ENCODE data around the gene CLP1. TPM values are rescaled to one million over a fixed set of nuclear protein-coding genes. Genes with fewer than 3 reads are reported as not detected.

The CLP1 gene
- total RNA-seq, 1 donor, result 15.2 TPM

- Histone ChIP-seq H4K20me1 (ENCODE audit: insufficient read depth, low read length) (no peaks in the 10 kb centered on the region), H3K4me3 (ENCODE audit: insufficient read depth, low read length) (no peak overlapping the region), H2AFZ (ENCODE audit: low read length) (no peak overlapping the region), H3K9me3 (ENCODE audit: low read depth, low read length) (no peaks in the 10 kb centered on the region), H3K27me3 (ENCODE audit: insufficient read depth, low read length) (peaks cover 14% of the 10 kb centered on the region), H3K27ac (ENCODE audit: low read depth, low read length) (no peak overlapping the region), H3K4me2 (ENCODE audit: insufficient read depth, low read length) (no peak overlapping the region), H3K36me3 (ENCODE audit: insufficient read depth, low read length) (no peaks in the 10 kb centered on the region), H3K79me2 (ENCODE audit: insufficient read depth, low read length) (no peaks in the 10 kb centered on the region), H3K4me1 (ENCODE audit: insufficient read depth, low read length) (no peaks in the 10 kb centered on the region)
- TF ChIP-seq, protein P1, sequence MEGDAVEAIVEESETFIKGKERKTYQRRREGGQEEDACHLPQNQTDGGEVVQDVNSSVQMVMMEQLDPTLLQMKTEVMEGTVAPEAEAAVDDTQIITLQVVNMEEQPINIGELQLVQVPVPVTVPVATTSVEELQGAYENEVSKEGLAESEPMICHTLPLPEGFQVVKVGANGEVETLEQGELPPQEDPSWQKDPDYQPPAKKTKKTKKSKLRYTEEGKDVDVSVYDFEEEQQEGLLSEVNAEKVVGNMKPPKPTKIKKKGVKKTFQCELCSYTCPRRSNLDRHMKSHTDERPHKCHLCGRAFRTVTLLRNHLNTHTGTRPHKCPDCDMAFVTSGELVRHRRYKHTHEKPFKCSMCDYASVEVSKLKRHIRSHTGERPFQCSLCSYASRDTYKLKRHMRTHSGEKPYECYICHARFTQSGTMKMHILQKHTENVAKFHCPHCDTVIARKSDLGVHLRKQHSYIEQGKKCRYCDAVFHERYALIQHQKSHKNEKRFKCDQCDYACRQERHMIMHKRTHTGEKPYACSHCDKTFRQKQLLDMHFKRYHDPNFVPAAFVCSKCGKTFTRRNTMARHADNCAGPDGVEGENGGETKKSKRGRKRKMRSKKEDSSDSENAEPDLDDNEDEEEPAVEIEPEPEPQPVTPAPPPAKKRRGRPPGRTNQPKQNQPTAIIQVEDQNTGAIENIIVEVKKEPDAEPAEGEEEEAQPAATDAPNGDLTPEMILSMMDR (IDR thresholded peaks at IDR 0.05; ENCODE audit: extremely low read depth, low read depth, low read length), result no peak
- no peak for DNase-seq (ENCODE audit: insufficient read length, low spot score, missing footprints)
These were observed 25.4 kb upstream of the CLP1 start for GRCh38 chr11:57632116-57632515.

- Histone ChIP-seq H3K36me3 (ENCODE audit: insufficient read depth, low read length) (no peaks in the 10 kb centered on the region), H3K27ac (ENCODE audit: low read depth, low read length) (no peak overlapping the region), H3K4me1 (ENCODE audit: insufficient read depth, low read length) (peaks cover 6% of the 10 kb centered on the region), H3K79me2 (ENCODE audit: insufficient read depth, low read length) (peaks cover 4% of the 10 kb centered on the region), H4K20me1 (ENCODE audit: insufficient read depth, low read length) (no peaks in the 10 kb centered on the region), H3K4me2 (ENCODE audit: insufficient read depth, low read length) (no peak overlapping the region), H3K9me3 (ENCODE audit: low read depth, low read length) (no peaks in the 10 kb centered on the region), H3K27me3 (ENCODE audit: insufficient read depth, low read length) (peaks cover 14% of the 10 kb centered on the region), H2AFZ (ENCODE audit: low read length) (no peak overlapping the region), H3K4me3 (ENCODE audit: insufficient read depth, low read length) (no peak overlapping the region)
- no peak for DNase-seq (ENCODE audit: insufficient read length, low spot score, missing footprints)
- TF ChIP-seq, protein P1 (IDR thresholded peaks at IDR 0.05; ENCODE audit: extremely low read depth, low read depth, low read length), result no peak
These were observed 24.0 kb upstream of the CLP1 start for GRCh38 chr11:57633394-57634070.

DNA sequence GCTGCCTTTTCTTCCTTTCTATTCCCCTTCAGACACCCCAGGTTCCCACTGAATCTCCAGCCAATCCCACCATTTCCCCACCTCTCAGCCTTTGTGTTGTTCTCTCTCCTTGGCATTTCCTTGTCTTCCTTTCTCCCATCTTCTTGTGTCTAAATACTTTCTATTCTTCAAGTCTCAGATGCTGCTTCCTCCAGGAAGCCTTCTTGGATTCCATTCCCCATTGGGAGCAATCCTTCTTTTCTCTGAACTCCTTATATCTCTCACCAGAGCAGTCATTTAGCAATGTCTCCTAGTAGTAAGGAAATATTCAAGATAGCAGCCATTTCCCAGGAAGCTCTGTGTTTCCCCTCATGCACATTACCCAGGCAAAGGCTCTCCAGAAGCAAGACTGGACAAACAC is 23.3 kb upstream of the CLP1 start:
- Histone ChIP-seq H3K4me3 (ENCODE audit: insufficient read depth, low read length) (no peak overlapping the region), H3K27ac (ENCODE audit: low read depth, low read length) (no peak overlapping the region), H3K4me1 (ENCODE audit: insufficient read depth, low read length) (peaks cover 8% of the 10 kb centered on the region), H3K79me2 (ENCODE audit: insufficient read depth, low read length) (peaks cover 12% of the 10 kb centered on the region), H3K27me3 (ENCODE audit: insufficient read depth, low read length) (peaks cover 14% of the 10 kb centered on the region), H2AFZ (ENCODE audit: low read length) (no peak overlapping the region), H3K9me3 (ENCODE audit: low read depth, low read length) (no peaks in the 10 kb centered on the region), H4K20me1 (ENCODE audit: insufficient read depth, low read length) (no peaks in the 10 kb centered on the region), H3K36me3 (ENCODE audit: insufficient read depth, low read length) (no peaks in the 10 kb centered on the region), H3K4me2 (ENCODE audit: insufficient read depth, low read length) (no peak overlapping the region)
- TF ChIP-seq, protein P1 (IDR thresholded peaks at IDR 0.05; ENCODE audit: extremely low read depth, low read depth, low read length), result no peak
- no peak for DNase-seq (ENCODE audit: insufficient read length, low spot score, missing footprints)

DNA sequence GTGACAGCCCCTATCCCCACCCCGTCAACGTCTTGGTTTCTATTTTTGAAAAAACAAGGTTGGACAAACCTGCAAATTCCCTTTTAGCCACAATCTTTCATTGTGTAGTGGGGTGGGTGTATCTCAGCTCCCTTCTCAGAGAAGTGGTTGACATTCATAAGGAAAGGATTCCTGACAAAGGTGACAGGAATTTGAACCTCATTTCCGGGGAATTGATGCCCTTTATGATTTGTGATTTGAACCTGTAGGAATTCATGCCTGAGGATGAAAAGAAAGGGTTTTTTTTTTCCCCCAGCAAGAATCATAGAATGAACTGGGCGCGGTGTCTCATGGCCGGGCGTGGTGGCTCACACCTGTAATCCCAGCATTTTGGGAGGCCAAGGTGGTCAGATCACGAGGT is 22.3 kb upstream of the CLP1 start:
- peaks cover 21% of the 10 kb centered on the region for H3K79me2 ChIP-seq (ENCODE audit: insufficient read depth, low read length)
- H3K36me3 ChIP-seq (ENCODE audit: insufficient read depth, low read length), result peaks cover under 1% of the 10 kb centered on the region
- H3K4me1 ChIP-seq (ENCODE audit: insufficient read depth, low read length), result peaks cover 18% of the 10 kb centered on the region
- no peaks in the 10 kb centered on the region for H3K9me3 ChIP-seq (ENCODE audit: low read depth, low read length)
- no peak overlapping the region for H3K4me2 ChIP-seq (ENCODE audit: insufficient read depth, low read length)
- no peak for DNase-seq (ENCODE audit: insufficient read length, low spot score, missing footprints)
- no peak overlapping the region for H3K4me3 ChIP-seq (ENCODE audit: insufficient read depth, low read length)
- H3K27ac ChIP-seq (ENCODE audit: low read depth, low read length), result no peak overlapping the region
- no peak overlapping the region for H2AFZ ChIP-seq (ENCODE audit: low read length)
- TF ChIP-seq, protein P1 (IDR thresholded peaks at IDR 0.05; ENCODE audit: extremely low read depth, low read depth, low read length), result no peak
- peaks cover 12% of the 10 kb centered on the region for H3K27me3 ChIP-seq (ENCODE audit: insufficient read depth, low read length)
- H4K20me1 ChIP-seq (ENCODE audit: insufficient read depth, low read length), result peaks cover 8% of the 10 kb centered on the region

All from osteoblast (primary cell).